Measurements from ENCODE around the gene CENPX.

The CENPX gene

GRCh38 chr17:82003411-82004381 is 19.0 kb downstream of the CENPX start:
- TF ChIP-seq CTCF (IDR thresholded peaks at IDR 0.05) = no peak

- TF ChIP-seq CTCF (IDR thresholded peaks at IDR 0.05) = no peak
Measured at GRCh38 chr17:82001571-82002056, 21.1 kb downstream of the CENPX start.

- no peak for TF ChIP-seq CTCF (IDR thresholded peaks at IDR 0.05)
Measured at GRCh38 chr17:82000803-82001570, 21.7 kb downstream of the CENPX start.

- TF ChIP-seq CTCF (IDR thresholded peaks at IDR 0.05) = no peak
Measured at GRCh38 chr17:81999976-82000802, 22.5 kb downstream of the CENPX start.

GRCh38 chr17:81999587-81999975 is 23.1 kb downstream of the CENPX start:
- no peak for TF ChIP-seq CTCF (IDR thresholded peaks at IDR 0.05)

GRCh38 chr17:81998691-81999438 is 23.8 kb downstream of the CENPX start:
- no peak for TF ChIP-seq CTCF (IDR thresholded peaks at IDR 0.05)

All from LNCAP (cell line).